ENCODE measurements around the gene PISD.
A peak's percentile ranks its signal among the peaks of the same experiment; 100 is the strongest.
"Not testable (repeated sequence)": the region's sequence is repeated elsewhere in the genome, so short reads cannot be mapped to it uniquely, and the experiment has no call there.

Gene PISD

GRCh38 chr22:31661851-31662667 is at the start of gene PISD:
Gene PISD, minus strand, starts transcription at chr22:31662215. Its CDS starts 7 bp downstream, at chr22:31662208.
- DNase-seq (ENCODE audit: low spot score), result peak; percentile 93

DNA sequence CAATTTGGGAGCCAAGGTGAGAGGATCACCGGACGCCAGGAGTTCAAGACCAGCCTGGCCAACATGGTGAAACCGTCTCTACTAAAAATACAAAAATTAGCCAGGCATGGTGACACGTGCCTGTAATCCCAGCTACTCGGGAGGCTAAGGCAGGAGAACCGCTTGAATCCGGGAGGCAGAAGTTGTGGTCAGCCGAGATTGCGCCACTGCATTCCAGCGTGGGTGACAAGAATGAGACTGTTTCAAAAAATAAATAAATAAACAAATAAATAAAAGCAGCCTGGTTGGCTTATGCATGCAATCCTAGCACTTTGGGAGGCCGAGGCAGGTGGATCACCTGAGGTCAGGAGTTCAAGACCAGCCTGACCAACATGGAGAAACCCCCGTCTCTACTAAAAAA is 49.2 kb upstream of the PISD start:
- DNase-seq (ENCODE audit: low spot score), result not testable (repeated sequence)

- DNase-seq (ENCODE audit: low spot score), result no peak
These were observed 45.5 kb upstream of the PISD start for GRCh38 chr22:31707519-31707918.

GRCh38 chr22:31695423-31695822 is 33.4 kb upstream of the PISD start:
- no peak for DNase-seq (ENCODE audit: low spot score)

DNA sequence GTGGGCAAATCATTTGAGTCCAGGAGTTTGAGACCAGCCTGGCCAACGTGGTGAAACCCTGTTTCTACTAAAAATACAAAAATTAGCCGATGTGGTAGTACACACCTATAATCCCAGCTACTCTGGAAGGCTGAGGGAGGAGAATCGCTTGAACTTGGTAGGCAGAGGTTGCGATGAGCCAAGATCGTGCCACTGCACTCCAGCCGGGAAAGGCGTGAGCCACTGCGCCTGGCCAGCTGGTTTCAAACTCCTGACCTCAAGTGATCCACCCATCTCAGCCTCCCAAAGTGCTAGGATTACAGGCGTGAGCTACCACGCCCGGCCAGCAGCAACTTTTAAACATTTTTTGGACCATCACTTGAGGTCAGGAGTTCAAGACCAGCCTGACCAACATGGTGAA is 32.0 kb upstream of the PISD start:
- not testable (repeated sequence) for DNase-seq (ENCODE audit: low spot score)

GRCh38 chr22:31692186-31692886 is 30.3 kb upstream of the PISD start:
- DNase-seq (ENCODE audit: low spot score), result no peak

GRCh38 chr22:31691408-31691807 is 29.4 kb upstream of the PISD start:
- DNase-seq (ENCODE audit: low spot score), result no peak

GRCh38 chr22:31683181-31684105 is 21.4 kb upstream of the PISD start:
- DNase-seq (ENCODE audit: low spot score), result no peak

GRCh38 chr22:31682751-31683150 is 20.7 kb upstream of the PISD start:
- DNase-seq (ENCODE audit: low spot score), result no peak

- no peak for DNase-seq (ENCODE audit: low spot score)
These were observed 19.6 kb upstream of the PISD start for GRCh38 chr22:31681349-31682345.

DNA sequence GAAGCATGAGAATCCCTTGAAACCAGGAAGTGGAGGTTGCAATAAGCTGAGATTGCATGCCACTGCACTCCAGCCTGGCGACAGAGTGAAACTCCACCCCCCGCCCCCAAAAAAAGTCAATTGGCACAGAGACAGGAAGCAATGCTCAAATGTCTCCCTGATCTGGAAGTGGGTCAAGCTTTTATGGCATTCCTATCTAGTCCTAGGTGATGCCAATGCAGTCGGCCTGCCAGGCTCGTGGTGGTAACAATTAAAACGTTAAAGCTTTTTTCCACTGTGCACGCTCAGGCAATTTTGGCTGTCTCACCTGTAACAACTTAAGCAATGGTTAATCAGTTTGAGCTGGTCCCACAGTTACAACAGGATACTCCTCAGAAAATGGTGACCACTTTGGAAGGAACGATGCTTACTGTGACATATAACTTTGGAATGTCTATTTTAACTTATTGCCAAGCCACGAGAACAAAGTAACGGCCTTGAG is 18.9 kb upstream of the PISD start:
- DNase-seq (ENCODE audit: low spot score), result no peak

DNA sequence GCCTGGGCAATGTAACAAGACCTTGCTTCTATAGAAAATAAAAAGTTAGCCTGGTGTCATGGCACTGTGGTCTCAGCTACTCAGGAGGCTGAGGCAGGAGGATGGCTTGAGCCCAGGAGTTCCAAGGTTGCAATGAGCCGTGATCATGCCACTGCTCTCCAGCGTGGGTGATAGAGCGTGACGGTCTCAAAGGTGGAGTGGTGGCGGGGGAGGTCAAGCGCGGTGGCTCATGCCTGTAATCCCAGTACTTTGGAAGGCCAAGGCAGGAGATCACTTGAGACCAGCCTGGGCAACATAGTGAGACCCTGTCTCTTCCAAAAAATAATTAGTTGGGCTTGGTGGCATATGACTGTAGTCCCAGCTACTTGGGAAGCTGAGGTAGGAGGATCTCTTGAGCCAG is 16.7 kb upstream of the PISD start:
- no peak for DNase-seq (ENCODE audit: low spot score)

DNA sequence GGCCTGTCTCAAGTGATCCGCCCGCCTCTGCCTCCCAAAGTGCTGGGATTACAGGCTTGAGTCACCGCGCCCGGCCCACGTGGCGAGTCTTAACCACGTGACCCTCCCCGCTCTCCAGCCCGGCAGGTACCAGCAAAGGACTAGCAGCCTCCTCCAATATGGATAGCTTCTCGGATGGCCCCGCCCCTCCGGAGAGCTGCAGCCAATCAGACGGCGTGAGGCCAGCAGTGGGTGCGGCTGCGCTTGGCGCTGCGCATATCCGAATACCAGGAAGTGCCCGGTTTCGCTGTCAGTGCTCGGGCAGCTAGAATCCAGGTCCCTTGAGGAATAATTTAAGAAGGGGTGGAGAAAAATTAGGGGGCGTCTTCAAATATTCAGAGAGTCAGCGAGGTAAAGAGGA is 14.7 kb upstream of the PISD start:
- DNase-seq (ENCODE audit: low spot score), result peak; percentile 86

DNA sequence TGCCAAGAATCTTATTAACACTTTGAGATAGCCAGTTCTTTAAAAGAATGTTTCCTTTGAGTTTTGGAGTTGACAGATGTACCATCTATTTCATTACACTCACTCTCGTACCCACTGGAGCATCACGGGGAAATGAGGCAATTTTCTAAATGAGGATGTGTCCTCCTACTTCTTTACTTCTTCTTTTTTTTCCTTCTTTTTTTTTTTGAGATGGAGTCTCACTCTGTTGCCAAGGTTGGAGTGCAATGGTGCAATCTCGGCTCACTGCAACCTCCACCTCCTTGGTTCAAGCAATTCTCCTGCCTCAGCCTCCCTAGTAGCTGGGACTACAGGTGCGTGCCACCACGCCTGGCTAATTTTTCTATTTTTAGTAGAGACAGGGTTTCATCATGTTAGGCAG is 12.2 kb upstream of the PISD start:
- peak; percentile 46 for DNase-seq (ENCODE audit: low spot score)

DNA sequence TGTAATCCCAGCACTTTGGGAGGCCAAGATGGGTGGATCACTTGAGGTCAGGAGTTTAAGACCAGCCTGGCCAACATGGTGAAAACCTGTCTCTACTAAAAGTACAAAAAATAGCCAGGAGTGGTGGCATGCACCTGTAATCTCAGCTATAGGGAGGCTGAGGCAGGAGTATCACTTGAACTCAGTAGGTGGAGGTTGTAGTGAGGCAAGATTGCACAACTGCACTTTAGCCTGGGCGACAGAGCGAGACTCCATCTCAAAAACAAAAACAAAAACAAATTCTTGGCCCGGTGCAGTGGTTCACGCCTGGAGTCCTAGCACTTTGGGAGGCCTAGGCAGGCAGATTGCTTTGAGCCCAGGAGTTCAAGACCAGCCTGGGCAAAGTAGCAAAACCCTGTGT is 6.8 kb upstream of the PISD start:
- not testable (repeated sequence) for DNase-seq (ENCODE audit: low spot score)

DNA sequence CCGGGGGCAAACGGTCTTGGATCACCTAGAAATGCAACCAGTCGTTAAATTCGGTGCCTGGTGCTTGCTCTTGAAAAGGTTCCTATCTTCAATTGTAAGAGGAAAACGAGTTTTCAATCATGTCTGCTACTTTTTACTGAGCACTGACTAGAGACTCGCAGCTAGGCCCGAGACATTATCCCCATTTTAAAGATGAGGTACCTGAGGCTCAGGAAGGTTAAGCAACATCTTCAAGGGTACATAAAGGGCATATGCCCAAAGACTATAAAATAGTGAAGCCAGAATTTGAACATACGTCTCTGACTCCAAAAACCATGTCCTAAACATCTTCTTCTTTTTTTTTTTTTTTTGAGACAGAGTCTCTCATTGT is 638 bp upstream of the PISD start:
- no peak for DNase-seq (ENCODE audit: low spot score)

DNA sequence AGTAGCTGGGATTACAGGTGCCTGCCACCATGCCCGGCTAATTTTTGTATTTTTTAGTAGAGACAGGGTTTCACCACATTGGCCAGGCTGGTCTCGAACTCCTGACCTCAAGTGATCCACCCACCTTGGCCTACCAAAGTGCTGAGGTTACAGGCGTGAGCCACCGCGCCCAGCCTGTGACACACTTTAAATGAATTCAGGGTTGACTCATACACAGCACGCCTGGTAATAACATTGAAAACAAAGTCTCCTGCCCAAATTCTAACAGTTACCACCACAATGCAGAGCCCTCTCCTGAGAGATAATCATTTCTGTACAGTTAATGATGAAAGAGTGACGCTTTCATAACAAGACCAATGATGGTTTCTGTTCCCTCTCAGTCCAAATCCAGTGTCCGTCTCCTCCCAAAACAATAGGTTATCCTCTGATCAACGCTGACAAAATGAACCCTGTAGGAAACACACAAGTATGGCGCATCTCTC is 1.1 kb downstream of the PISD start:
- not testable (repeated sequence) for DNase-seq (ENCODE audit: low spot score)

GRCh38 chr22:31659246-31659645 is 2.8 kb downstream of the PISD start:
- no peak for DNase-seq (ENCODE audit: low spot score)

DNA sequence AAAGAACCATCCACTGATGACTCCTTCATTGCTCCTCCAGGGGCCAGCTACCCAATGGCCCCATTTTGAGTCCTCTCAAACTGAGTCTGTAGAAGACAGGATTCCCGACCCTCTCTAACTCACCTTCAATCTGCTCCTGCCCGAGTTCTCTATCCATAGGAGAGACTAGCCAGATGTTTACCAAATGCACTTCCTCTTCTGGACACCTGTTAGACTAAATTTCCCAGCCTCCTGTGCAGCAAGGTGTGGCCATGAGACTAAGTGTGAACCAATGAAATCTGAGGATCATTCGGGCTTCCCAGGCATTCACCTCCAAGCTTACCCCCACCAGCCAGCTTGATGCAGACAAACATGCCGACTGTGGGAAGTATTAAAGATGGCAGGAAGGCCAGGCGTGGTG is 7.6 kb downstream of the PISD start:
- no peak for DNase-seq (ENCODE audit: low spot score)

DNA sequence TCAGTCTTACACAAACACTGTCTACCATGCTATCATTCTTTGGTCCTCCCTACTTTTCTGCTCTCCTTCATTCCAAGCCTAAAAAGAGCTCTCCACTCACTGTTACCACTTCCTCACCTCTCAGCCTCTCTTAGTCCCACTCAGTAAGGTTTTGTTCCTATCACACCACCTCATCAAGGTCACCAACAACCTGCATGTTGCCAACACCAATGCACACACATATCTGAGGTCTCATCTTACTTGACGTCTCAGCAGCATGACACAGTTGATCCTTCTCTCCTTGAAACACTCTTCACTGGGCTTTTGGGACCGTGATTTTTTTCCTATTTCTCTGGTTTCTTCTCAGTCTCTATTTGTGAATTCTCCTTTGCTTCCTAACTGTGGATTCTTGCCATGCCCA is 8.1 kb downstream of the PISD start:
- DNase-seq (ENCODE audit: low spot score), result no peak
